ENCODE results near the gene LITAF. TPM values are rescaled to one million over a fixed set of nuclear protein-coding genes. Genes with fewer than 3 reads are reported as not detected.

Gene LITAF
- total RNA-seq, 1 experiment from 2014 or later = 83.4 TPM

DNA sequence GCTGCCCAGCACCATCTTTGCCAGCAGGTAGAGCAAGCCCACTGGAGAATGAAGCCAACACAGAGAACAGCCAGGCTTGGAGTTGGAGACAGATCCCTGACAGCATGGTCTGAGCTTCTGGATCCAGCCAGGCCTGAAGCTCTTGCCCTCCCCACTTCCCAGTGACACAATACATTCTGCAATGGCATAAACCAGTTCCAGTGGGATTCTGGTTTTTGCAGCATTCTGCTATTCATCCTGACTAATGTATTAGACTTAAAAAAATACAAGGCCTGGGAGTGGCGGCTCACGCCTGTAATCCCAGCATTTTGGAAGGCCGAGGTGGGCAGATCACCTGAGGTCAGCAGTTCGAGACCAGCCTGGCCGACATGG, 40.6 kb upstream of the LITAF start:
- H3K4me3 ChIP-seq = no peak overlapping the region

DNA sequence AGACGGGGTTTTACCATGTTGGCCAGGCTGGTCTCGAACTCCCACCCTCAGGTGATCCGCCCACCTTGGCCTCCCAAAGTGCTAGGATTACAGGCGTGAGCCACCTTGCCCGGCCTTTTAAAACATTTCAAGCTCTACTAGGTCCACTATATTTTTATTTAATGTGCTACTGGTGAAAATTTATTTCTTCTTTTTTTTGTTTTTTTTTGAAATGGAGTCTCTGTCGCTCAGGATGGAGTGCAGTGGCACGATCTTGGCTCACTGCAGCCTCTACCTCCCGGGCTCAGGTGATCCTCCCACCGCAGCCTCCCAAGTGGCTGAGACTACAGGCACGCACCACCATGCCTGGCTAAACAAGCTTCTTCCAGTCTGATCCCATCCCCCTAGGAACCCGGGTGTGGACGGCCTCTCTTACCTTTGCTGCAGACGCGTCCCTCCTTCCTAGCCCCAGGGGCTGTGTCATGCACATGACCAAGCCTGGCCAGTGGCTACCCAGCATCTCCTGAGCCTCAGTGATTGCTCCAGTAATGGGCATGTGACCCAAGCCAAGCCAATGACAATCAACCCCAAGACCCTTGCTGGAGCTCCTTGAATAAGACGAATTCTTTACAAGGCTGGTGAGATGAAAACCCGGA, 40.1 kb upstream of the LITAF start:
- no peak for DNase-seq (ENCODE audit: low read depth in 1 of 2, low spot score in 2 of 2)
- Histone ChIP-seq H3K9me3 (replicated peaks) (no peaks in the 10 kb centered on the region), H3K27ac (no peak overlapping the region)

More for the DNA sequence above, 40.6 kb upstream of the LITAF start:
- Histone ChIP-seq H3K9me3 (replicated peaks) (no peaks in the 10 kb centered on the region), H3K27ac (no peak overlapping the region), H3K27me3 (replicated peaks) (no peaks in the 10 kb centered on the region), H3K4me1 (replicated peaks) (peaks cover 16% of the 10 kb centered on the region), H3K36me3 (no peaks in the 10 kb centered on the region)
- no peak for DNase-seq (ENCODE audit: low read depth in 1 of 2, low spot score in 2 of 2)

DNA sequence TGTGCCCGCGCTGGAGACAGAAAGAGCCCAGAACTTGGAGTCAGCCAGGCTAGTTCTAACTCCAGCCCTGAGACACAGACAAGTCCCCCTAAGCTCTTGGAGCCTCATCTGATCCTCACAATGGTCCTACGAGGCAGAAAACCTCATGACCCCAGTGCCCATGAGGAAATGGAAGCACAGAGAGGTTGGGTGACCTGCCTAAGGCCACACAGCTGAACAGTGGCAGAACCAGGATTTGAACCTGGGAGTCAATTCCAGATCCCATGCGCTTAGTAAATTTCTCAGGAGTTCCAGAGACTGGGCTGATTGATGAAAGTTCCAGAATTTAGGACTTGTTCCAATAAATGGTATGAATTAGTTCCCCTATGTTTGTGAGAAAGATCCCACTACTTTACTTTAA, 39.0 kb upstream of the LITAF start:
- no peaks in the 10 kb centered on the region for H3K27me3 ChIP-seq (replicated peaks)
- no peak overlapping the region for H3K4me3 ChIP-seq
- H3K4me1 ChIP-seq (replicated peaks) = peaks cover 26% of the 10 kb centered on the region
- DNase-seq (ENCODE audit: low read depth in 1 of 2, low spot score in 2 of 2) = no peak
- H3K9me3 ChIP-seq (replicated peaks) = no peaks in the 10 kb centered on the region
- no peaks in the 10 kb centered on the region for H3K36me3 ChIP-seq
- no peak overlapping the region for H3K27ac ChIP-seq

More for the DNA sequence above, 40.1 kb upstream of the LITAF start:
- Histone ChIP-seq H3K36me3 (no peaks in the 10 kb centered on the region), H3K4me1 (replicated peaks) (peaks cover 16% of the 10 kb centered on the region), H3K27me3 (replicated peaks) (no peaks in the 10 kb centered on the region), H3K4me3 (no peak overlapping the region)

DNA sequence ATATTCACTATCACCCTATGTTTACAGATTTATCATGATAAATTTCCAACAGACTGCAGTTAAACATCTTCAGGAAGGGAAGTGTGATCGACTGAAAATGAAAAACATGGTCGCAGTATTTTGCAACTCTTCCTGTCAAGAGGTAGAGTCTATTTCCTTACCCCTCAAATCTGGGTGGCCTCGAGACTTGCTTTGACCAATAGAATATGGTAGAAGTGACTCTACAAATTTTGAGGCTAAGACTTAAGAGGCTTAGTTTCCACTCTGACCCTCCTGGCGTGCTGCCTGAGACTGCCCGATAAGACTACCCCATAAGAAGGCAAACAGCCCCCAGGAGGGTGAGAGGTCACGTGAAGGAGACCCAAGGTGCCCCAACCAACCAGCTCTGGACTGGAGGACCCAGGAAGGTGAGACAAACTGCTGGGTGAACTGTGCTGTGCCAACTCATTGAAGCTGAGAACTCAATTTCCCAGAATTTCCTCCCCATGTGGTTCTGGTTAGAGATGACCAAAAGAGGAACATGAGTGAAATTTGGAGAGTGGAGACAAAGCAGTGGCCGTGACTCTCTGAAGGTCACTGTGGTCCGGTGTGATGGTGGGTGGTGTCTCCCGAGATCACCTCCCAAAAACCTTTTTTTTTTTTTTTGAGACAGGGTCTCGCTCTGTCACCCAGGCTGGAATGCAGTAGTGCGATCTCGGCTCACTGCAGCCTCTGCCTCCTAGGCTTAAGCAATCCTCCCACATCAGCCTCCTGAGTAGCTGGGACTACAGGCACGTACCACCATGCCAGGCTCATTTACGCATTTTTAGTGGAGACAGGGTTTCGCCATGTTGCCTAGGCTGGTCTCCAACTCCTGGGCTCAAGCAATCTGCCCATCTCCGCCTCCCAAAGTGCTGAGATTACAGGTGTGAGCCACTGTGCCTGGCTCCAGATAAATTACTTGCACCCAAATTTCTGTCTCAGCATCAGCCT, 38.2 kb upstream of the LITAF start:
- H3K4me1 ChIP-seq (replicated peaks) = peaks cover 28% of the 10 kb centered on the region

DNA sequence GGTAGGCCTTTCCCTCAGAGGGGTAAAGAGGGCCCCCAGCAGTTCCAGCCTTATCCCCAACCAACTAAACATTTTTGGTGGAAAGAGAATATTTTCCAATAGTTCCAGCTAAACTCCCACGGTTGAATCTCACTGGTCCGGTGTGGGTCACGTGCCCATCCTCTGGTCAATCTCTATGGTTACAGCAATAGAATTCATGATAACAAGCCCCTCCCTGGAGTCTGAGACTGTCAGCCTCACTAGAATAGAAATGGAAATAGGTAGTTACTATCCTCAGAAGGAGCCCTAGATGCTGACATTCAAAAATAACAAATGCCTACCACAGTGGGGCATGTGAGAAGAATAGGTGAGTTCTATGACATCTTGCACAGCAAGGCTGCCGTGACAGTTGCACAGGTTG, 37.5 kb upstream of the LITAF start:
- Histone ChIP-seq H3K4me1 (replicated peaks) (peaks cover 29% of the 10 kb centered on the region), H3K4me3 (no peak overlapping the region), H3K36me3 (no peaks in the 10 kb centered on the region), H3K27me3 (replicated peaks) (no peaks in the 10 kb centered on the region), H3K9me3 (replicated peaks) (no peaks in the 10 kb centered on the region), H3K27ac (no peak overlapping the region)
- no peak for DNase-seq (ENCODE audit: low read depth in 1 of 2, low spot score in 2 of 2)

More for the DNA sequence above, 38.2 kb upstream of the LITAF start:
- Histone ChIP-seq H3K9me3 (replicated peaks) (no peaks in the 10 kb centered on the region), H3K36me3 (no peaks in the 10 kb centered on the region), H3K27me3 (replicated peaks) (no peaks in the 10 kb centered on the region), H3K27ac (no peak overlapping the region), H3K4me3 (no peak overlapping the region)
- DNase-seq (ENCODE audit: low read depth in 1 of 2, low spot score in 2 of 2) = no peak

DNA sequence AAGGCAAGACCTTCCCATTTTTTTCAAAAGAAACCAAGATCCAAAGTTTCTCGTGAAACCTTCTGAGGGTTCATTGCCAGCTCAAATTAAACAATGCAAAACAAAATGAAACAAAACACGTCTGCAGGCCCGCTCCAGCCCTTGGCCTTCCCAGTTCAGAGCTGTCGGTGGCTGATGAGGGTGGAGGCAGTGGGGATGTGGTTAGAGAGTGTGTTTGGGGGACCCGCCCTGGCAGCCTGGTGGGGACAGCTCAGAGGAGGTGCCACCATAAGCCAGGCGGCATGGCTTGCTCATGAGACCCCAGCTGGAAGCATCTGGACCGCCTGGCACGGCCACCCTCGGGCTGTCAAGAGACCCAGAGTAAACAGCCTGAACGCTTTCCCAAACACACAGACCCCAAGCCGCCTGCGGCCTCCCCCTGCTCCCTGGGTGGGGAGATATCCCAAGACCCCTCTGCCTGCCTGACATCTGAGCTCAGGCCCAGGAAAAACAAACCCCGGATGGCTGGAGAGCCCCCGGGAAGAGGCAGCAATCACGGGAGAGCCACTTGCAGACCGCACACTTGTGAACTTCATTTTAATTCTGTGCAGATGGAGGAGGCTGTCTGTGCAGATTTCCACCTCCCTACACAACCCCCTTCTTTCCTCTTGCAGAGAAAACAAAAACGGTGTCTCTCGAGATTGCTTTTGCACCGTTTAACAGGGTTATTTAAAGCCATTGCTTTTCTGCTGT, 35.4 kb upstream of the LITAF start:
- Histone ChIP-seq H3K27me3 (replicated peaks) (no peaks in the 10 kb centered on the region), H3K9me3 (replicated peaks) (no peaks in the 10 kb centered on the region), H3K4me1 (replicated peaks) (peaks cover 27% of the 10 kb centered on the region), H3K27ac (peak overlapping the region; percentile 32), H3K4me3 (peak overlapping the region; percentile 23), H3K36me3 (no peaks in the 10 kb centered on the region)
- peak; percentile 70 to 71 for DNase-seq (ENCODE audit: low read depth in 1 of 2, low spot score in 2 of 2)

DNA sequence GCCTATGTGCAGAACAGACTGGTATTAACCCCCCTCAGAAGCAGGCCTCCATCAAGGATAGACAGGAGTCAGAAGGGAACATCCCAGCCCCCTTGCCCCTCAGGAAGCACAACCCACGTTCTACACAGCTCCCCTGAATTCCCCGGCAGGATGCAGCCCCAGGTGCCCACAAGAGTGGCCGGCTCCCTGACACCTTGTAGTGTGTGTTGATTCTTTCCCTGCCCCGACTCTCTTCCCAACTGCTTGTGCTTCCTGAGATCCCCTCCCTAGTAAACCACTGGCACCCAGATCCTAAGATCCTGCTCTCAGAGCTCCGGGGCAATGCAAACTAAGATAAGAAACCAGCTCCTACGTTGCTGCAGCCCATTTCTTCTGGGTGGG, 34.8 kb upstream of the LITAF start:
- Histone ChIP-seq H3K4me1 (replicated peaks) (peaks cover 27% of the 10 kb centered on the region), H3K4me3 (peak overlapping the region; percentile 23), H3K9me3 (replicated peaks) (no peaks in the 10 kb centered on the region), H3K27ac (peak overlapping the region; percentile 32), H3K27me3 (replicated peaks) (no peaks in the 10 kb centered on the region), H3K36me3 (no peaks in the 10 kb centered on the region)
- no peak for DNase-seq (ENCODE audit: low read depth in 1 of 2, low spot score in 2 of 2)

DNA sequence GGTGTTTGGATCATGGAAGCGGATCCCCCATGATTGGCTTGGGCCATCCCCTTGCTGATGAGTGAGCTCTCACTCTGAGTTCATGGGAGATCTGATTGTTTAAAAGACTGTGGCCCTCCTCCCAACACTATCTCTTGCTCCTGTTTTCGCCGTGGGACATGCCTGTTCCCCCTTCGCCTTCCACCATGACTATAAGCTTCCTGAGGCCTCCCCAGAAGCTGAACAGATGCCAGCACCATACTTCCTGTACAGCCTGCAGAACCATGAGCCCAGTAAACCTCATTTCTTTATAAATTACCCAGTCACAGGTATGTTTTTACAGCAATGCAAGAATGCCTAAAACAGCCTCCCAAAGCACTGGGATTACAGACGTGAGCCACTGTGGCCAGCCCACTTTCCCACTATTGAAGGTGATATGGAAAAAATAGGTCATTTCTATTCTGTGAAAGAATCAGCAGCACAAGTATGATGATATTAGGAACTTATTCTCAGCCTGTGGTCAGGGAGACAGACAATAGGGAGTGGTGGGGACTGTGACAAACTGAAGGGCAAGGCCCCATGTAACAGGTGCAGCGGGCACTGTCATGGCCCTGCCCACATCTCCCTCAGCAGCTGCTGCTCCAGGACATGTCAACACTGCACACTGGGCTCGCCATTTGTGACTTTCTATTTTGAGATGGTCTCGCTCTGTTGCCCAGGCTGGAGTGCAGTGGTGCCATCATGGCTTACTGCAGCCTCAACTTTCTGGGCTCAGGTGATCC, 33.7 kb upstream of the LITAF start:
- no peak for DNase-seq (ENCODE audit: low read depth in 1 of 2, low spot score in 2 of 2)

DNA sequence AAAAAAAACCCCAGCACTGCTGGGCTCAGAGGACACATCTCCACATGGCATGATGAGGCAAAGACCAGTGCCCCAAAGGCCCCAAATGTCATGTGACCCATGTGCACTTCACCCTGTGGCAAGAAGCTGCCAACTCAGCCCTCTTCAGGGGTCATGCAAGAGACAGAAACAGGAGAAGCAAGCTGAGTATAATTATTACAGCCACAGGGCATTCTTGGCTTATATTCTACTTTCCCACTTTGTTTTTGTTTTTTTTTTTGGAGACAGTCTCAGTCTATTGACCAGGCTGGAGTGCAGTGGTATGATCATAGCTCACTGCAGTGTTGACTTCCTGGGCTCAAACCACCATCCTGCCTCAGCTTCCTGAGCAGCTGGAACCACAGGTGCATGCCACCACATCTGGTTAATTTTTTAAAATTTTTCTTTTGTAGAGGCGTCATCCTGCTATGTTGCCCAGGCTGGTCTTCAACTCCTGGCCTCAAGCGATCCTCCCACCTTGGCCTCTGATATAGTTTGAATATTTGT, 32.7 kb upstream of the LITAF start:
- Histone ChIP-seq H3K27ac (no peak overlapping the region), H3K27me3 (replicated peaks) (no peaks in the 10 kb centered on the region), H3K9me3 (replicated peaks) (no peaks in the 10 kb centered on the region), H3K4me1 (replicated peaks) (peaks cover 44% of the 10 kb centered on the region), H3K4me3 (no peak overlapping the region), H3K36me3 (no peaks in the 10 kb centered on the region)
- DNase-seq (ENCODE audit: low read depth in 1 of 2, low spot score in 2 of 2) = peak in 1 of 2 experiments; percentile 46

More for the DNA sequence above, 33.7 kb upstream of the LITAF start:
- Histone ChIP-seq H3K4me1 (replicated peaks) (peaks cover 33% of the 10 kb centered on the region), H3K27ac (no peak overlapping the region), H3K36me3 (no peaks in the 10 kb centered on the region), H3K9me3 (replicated peaks) (no peaks in the 10 kb centered on the region), H3K27me3 (replicated peaks) (no peaks in the 10 kb centered on the region), H3K4me3 (no peak overlapping the region)

DNA sequence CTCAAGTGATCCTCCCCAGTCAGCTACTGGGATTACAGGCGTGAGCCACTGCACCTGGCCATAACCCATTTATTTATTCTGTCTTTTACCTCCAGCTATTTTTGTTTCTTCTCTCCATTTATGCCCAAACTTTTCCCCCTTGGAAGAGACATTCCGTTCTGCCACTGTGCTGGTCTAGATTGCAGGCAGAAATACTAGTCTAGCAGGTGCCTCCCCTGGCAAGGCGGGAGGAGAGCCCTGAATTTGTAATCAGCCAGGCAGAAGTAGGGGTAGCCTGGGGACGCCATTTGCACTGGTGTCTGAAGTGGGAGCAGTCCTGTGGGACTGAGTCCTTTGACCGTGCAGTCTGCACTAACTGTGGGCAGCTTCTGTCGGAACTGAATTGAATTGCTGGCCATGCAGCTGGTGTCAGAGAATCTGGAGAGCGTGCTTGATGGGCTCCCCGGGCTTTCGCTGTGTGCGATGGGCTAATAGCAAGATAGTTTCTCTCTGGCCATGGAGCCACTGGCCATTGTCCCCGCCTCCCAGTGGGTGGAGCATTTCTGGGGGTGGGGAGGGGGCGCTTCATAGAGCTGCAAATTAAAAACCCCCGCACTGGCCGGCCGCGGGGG, 31.5 kb upstream of the LITAF start:
- no peak overlapping the region for H3K27ac ChIP-seq
- no peaks in the 10 kb centered on the region for H3K9me3 ChIP-seq (replicated peaks)
- H3K36me3 ChIP-seq = no peaks in the 10 kb centered on the region
- no peak overlapping the region for H3K4me3 ChIP-seq
- DNase-seq (ENCODE audit: low read depth in 1 of 2, low spot score in 2 of 2) = no peak
- peaks cover 55% of the 10 kb centered on the region for H3K4me1 ChIP-seq (replicated peaks)
- H3K27me3 ChIP-seq (replicated peaks) = no peaks in the 10 kb centered on the region

DNA sequence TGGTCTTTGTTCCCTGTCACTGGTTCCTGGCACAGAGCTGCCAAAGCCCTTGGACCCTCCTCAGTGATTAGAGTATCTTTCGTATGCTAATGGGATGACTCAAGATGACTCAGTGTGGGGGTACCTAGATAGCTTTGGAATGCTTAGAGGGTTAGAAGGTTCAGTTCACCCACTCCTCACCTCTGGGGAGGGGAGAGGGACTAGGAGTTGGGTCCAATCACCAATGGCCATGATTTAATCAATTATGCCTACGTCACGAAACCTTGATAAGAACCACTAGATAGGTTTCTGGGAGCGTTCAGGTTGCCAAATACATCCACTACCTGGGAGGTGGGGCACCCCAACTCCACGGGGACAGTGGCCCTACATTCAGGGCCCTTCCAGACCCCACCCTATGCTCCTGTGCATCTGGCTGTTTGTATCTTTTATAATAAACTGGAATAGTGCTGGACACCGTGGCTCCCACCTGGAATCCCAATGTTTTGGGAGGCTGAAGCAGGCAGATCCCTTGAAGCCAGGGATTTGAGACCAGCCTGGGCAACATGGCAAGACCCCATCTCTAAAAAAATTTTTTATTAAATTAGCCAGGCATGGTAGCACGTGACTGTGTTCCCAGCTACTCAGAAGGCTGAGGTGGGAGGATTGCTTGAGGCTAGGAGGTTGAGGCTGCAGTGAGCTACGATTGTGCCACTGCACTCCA, 29.2 kb upstream of the LITAF start:
- no peaks in the 10 kb centered on the region for H3K36me3 ChIP-seq
- no peak overlapping the region for H3K4me3 ChIP-seq
- H3K9me3 ChIP-seq (replicated peaks) = no peaks in the 10 kb centered on the region
- no peak overlapping the region for H3K27ac ChIP-seq
- peaks cover 51% of the 10 kb centered on the region for H3K4me1 ChIP-seq (replicated peaks)
- DNase-seq (ENCODE audit: low read depth in 1 of 2, low spot score in 2 of 2) = peak in 1 of 2 experiments; percentile 43
- H3K27me3 ChIP-seq (replicated peaks) = no peaks in the 10 kb centered on the region

DNA sequence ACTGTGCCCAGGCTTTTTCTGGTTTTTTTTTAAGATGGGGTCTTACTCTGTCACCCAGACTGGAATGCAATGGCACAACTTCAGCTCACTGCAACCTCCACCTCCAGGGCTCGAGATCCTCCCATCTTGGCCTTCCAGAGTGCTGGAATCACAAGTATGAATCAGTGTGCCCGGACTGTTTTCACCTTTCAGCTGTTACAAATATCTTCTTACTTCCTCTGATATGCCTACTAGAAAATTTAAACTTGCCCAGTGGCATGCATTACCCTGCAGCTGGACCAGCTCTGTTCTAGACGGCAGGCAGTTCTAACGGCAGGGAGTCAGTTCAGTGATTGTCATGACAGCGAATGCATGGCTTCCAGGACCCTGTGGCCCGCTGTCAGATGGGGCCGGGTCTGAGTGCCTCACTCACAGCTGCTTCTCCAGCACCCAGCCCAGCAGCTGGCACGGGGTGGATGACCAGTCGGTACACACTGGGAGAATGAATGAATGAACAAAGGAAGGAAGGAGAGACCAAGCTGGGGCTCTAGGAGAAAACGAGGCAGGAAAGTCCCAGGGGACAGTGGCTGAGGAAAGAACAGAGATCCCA, 28.0 kb upstream of the LITAF start:
- no peak for DNase-seq (ENCODE audit: low read depth in 1 of 2, low spot score in 2 of 2)
- Histone ChIP-seq H3K27me3 (replicated peaks) (no peaks in the 10 kb centered on the region), H3K4me3 (no peak overlapping the region), H3K9me3 (replicated peaks) (no peaks in the 10 kb centered on the region), H3K27ac (0 out of 2 replicates have a peak overlapping the region, but pooled peaks have one; percentile 1), H3K36me3 (no peaks in the 10 kb centered on the region), H3K4me1 (replicated peaks) (peaks cover 59% of the 10 kb centered on the region)

Data from SJSA1 (cell line).